SU-DHL-6 (cell line): ENCODE data around the gene TNS3.

Experiments
- EZH2phosphoT487 ChIP-seq: fragments of 200-600 bp; sonication (generic), shearing (Covaris generic); conservative IDR thresholded peaks from 2 replicates; pipeline ENCODE4 v1.6.1; 2018; ENCODE audit warnings: mild to moderate bottlenecking, antibody characterized with exemption, low read length, moderate library complexity, mixed read lengths
- TF ChIP-seq, protein P1 (sequence below): fragments of 200-600 bp; sonication (generic); IDR thresholded peaks from one replicate; pipeline ENCODE4 v1.5.1; 2017; ENCODE audit warnings: antibody characterized with exemption, mild to moderate bottlenecking, low read length, moderate library complexity; ENCODE audit not compliant: insufficient read depth, poor library complexity, severe bottlenecking

DNA sequence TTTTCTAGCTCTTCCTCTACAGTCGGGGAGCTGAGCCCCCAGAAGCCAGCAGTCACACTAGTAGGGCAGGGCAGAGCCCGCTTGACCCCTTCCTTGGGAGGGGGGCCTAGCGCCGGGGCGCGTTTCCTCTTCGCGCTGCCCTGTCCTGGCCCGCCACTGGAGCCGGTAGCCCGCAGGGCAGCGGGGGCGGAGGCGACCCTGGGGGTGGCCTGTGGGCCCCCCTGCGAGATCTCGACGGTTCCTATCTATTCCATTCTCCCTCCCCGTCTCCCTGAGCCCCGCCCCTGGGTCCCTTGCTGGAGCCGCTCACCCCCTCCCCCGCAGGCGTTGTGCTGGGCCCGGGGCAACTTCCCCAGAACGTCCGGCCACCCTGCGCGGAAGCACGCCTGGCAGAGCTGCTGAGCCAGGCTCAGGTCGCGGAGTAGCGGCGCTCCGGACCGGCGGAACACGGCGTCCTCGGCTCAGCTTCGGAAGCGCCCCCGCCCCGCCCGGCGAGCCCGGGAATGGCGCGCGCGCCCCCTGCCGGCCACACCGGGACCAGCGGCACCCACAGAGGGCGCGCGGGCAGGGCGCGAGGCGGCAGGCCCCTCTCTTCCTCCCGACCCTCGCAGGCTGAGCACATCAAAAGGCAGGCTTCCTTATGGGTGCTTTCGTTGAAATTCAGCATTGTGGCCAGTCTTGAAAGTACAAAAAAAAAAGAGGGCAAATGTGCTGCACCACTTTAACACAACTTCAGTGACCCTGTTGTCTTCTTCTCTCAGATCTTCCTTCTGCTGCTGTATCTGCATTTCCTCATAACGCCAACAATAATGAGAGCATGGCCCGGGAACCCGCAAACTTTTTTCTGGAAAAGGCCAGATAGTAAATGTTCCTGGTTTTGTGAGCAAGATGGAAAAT lies 327.6 kb downstream of the TNS3 start:
- TF ChIP-seq, protein P1, sequence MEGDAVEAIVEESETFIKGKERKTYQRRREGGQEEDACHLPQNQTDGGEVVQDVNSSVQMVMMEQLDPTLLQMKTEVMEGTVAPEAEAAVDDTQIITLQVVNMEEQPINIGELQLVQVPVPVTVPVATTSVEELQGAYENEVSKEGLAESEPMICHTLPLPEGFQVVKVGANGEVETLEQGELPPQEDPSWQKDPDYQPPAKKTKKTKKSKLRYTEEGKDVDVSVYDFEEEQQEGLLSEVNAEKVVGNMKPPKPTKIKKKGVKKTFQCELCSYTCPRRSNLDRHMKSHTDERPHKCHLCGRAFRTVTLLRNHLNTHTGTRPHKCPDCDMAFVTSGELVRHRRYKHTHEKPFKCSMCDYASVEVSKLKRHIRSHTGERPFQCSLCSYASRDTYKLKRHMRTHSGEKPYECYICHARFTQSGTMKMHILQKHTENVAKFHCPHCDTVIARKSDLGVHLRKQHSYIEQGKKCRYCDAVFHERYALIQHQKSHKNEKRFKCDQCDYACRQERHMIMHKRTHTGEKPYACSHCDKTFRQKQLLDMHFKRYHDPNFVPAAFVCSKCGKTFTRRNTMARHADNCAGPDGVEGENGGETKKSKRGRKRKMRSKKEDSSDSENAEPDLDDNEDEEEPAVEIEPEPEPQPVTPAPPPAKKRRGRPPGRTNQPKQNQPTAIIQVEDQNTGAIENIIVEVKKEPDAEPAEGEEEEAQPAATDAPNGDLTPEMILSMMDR: peak; percentile 98
- no peak for TF ChIP-seq EZH2phosphoT487
